PFSK-1 (cell line): ENCODE results near the gene DNAH10.

ENCODE experiments used
- FOXP2 ChIP-seq: optimal IDR thresholded peaks from 2 replicates; pipeline ENCODE3; 2011; ENCODE audit warnings: borderline replicate concordance, control low read depth, inconsistent platforms; ENCODE audit not compliant: insufficient read depth; ENCODE audit errors: extremely low read length, extremely low read depth
- POLR2AphosphoS5 ChIP-seq: IDR thresholded peaks from 2 replicates; pipeline ENCODE4 v1.6.1; 2012; ENCODE audit warnings: low read depth, mild to moderate bottlenecking, control low read depth, low read length, moderate library complexity
- SIN3A ChIP-seq: IDR thresholded peaks from 2 replicates; pipeline ENCODE4 v1.6.1; 2012; ENCODE audit warnings: mild to moderate bottlenecking, low read length, moderate library complexity, borderline replicate concordance; ENCODE audit not compliant: insufficient read depth
- TAF1 ChIP-seq: IDR thresholded peaks from 2 replicates; pipeline ENCODE4 v1.6.1; 2012; ENCODE audit warnings: low read length, control low read depth, borderline replicate concordance; ENCODE audit not compliant: insufficient read depth
- TF ChIP-seq, protein P1 (sequence below), 2 experiments: IDR thresholded peaks; 2 replicates each; pipeline versions ENCODE4 v1.6.1 to v1.8.0; 2011 to 2012; ENCODE audit warnings: low read depth in 2 of 2, low read length in 2 of 2, control low read depth in 1 of 2, inconsistent platforms in 1 of 2, mild to moderate bottlenecking in 1 of 2, moderate library complexity in 1 of 2; ENCODE audit not compliant: insufficient read depth in 1 of 2

The DNAH10 gene

DNA sequence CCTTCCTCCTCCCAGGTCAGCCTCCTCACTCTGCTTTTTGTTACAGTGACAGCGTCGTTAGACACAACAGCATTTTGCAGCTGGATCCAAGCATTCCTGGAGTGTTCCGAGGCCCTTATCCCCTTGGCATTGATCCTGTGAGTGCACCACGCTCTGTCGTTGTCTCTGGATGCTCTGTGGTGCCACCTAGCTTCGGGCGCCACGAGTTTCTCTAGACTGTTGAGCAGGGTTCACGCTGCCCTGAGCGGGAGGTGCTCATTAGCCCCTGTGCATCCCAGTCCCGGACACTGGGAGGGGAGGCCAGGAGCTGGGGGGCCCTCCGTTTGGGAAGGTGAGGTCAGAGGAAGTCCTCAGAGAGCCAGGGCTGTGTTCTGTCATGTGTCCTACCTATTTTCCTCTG, 17.3 kb upstream of the DNAH10 start:
- no peak for TF ChIP-seq FOXP2

DNA sequence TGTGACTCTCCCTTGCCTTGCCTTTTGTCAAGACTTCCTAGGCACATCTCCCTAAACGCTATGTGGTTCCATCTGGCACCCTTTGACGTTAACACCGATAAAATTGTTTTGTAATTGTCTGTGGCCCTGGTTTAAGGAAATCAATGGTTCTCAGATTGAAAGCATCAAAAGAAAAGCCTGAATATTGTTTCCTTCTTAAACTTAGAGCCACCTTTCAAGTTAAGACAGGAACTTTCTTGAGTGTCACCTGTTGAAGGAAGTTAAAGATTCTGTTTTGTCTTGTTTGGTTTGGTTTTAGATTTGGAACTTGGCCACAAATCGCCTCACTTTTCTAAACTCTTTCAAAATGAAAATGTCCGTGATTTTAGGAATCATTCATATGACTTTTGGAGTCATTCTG, 14.8 kb upstream of the DNAH10 start:
- no peak for TF ChIP-seq TAF1
- TF ChIP-seq POLR2AphosphoS5 = no peak
- no peak for TF ChIP-seq FOXP2
- no peak for TF ChIP-seq SIN3A
- TF ChIP-seq, protein P1, sequence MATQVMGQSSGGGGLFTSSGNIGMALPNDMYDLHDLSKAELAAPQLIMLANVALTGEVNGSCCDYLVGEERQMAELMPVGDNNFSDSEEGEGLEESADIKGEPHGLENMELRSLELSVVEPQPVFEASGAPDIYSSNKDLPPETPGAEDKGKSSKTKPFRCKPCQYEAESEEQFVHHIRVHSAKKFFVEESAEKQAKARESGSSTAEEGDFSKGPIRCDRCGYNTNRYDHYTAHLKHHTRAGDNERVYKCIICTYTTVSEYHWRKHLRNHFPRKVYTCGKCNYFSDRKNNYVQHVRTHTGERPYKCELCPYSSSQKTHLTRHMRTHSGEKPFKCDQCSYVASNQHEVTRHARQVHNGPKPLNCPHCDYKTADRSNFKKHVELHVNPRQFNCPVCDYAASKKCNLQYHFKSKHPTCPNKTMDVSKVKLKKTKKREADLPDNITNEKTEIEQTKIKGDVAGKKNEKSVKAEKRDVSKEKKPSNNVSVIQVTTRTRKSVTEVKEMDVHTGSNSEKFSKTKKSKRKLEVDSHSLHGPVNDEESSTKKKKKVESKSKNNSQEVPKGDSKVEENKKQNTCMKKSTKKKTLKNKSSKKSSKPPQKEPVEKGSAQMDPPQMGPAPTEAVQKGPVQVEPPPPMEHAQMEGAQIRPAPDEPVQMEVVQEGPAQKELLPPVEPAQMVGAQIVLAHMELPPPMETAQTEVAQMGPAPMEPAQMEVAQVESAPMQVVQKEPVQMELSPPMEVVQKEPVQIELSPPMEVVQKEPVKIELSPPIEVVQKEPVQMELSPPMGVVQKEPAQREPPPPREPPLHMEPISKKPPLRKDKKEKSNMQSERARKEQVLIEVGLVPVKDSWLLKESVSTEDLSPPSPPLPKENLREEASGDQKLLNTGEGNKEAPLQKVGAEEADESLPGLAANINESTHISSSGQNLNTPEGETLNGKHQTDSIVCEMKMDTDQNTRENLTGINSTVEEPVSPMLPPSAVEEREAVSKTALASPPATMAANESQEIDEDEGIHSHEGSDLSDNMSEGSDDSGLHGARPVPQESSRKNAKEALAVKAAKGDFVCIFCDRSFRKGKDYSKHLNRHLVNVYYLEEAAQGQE (IDR thresholded peaks at IDR 0.05; ENCODE audit: insufficient read depth in 1 of 2, low read depth in 2 of 2, low read length in 2 of 2) = no peak

DNA sequence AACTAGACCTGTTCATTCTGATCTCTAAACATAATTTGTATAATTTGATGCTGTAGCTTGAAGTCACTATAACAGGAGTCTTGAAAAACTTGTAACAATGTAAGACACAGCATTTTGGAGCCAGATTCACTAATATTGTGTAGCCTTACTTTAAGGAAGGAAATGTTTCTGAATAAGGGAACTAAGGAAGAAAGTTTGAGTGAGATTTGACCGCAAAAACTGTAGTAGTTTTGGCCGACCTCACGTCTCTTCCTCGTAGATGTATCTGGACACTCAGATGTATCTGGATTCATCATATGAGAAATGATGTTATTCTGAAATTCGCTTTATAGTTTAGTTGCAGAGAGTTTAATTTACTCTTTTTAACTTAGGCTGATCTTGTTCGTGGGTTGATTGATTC, 13.9 kb upstream of the DNAH10 start:
- TF ChIP-seq SIN3A = no peak
- no peak for TF ChIP-seq TAF1
- TF ChIP-seq, protein P1 (IDR thresholded peaks at IDR 0.05; ENCODE audit: insufficient read depth in 1 of 2, low read depth in 2 of 2, low read length in 2 of 2) = no peak
- TF ChIP-seq FOXP2 = no peak
- no peak for TF ChIP-seq POLR2AphosphoS5

DNA sequence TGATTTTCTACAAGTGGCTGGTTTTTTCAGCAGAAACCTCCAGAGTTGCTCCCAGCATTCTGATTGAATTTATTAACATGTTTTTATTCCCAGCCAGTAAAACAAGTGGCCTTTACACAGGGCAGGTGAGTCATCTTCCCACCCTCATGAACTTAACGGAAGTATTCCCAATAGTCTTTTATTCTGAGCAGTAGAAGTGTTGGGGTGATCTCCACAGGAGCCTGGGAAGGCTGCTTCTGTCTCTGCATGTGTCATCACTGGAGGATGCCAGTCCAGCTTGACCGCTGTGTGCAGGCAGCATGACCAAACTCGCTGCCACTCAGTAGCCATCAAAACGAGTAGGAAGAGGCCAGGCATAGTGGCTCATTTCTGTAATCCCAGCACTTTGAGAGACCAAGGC, 13.4 kb upstream of the DNAH10 start:
- TF ChIP-seq FOXP2 (no peak), SIN3A (no peak), TAF1 (no peak), POLR2AphosphoS5 (no peak)
- TF ChIP-seq, protein P1 (IDR thresholded peaks at IDR 0.05; ENCODE audit: insufficient read depth in 1 of 2, low read depth in 2 of 2, low read length in 2 of 2) = no peak

DNA sequence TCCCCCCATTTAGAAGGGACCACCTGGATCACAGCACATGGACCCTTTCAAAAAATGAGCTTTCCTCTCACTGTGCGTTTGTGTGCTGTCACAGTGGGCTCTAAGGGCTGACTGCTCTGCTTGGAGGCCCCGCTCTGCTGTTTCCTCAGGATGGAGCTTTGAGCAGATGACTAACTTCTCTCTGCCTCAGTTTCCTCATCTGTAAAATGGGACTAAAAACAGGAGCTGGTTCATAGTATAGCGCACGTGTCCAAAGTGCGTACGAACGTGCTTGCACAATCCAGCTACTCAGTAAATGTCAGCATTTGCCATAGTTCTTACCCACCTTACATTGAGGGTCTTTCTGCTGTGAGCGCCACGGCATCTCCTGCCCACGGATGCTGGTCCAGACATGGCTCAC, 12.7 kb upstream of the DNAH10 start:
- TF ChIP-seq POLR2AphosphoS5 (no peak), TAF1 (no peak), SIN3A (no peak), FOXP2 (no peak)
- TF ChIP-seq, protein P1 (IDR thresholded peaks at IDR 0.05; ENCODE audit: insufficient read depth in 1 of 2, low read depth in 2 of 2, low read length in 2 of 2) = no peak
